ENCODE results near the gene HK1. TPM values are rescaled to one million over a fixed set of nuclear protein-coding genes. Genes with fewer than 3 reads are reported as not detected.
"Not testable (repeated sequence)": the region's sequence is repeated elsewhere in the genome, so short reads cannot be mapped to it uniquely, and the experiment has no call there.

Gene HK1
- total RNA-seq, 1 experiment from 2014 or later = 219 TPM

- H3K9me3 Mint-ChIP-seq = no peaks in the 10 kb centered on the region
- H3K36me3 Mint-ChIP-seq = peaks cover 4% of the 10 kb centered on the region; the same call in 1 of the 2 replicates
- ATAC-seq = no peak
- DNase-seq (ENCODE audit: low spot score) = no peak
- H3K27me3 Mint-ChIP-seq (ENCODE audit: low read depth) = no peaks in the 10 kb centered on the region
- ChIA-PET POLR2A (interaction anchor here (0.7 to 0.9 kb wide), 2 partner anchors 8 to 10 kb away, joined by 3 to 4 read pairs; no protein-coding TSS in a partner anchor), CTCF (interaction anchor here (1.1 to 1.2 kb wide), 3 partner anchors 15 to 79 kb away, joined by 3 to 4 read pairs (median 3); no protein-coding TSS in a partner anchor)
- TF ChIP-seq JUN (CRISPR knock-in tag; IDR thresholded peaks at IDR 0.05) (0 out of 2 replicates have a peak, but pooled peaks have one; percentile 5), PRDM15 (CRISPR knock-in tag; IDR thresholded peaks at IDR 0.05) (no peak)
- H3K4me1 Mint-ChIP-seq = peaks cover 98% of the 10 kb centered on the region
- H3K27ac Mint-ChIP-seq = peak overlapping the region; percentile 98
- H3K4me3 Mint-ChIP-seq = peak overlapping the region; percentile 18; the same call in 1 of the 2 replicates
Observed at GRCh38 chr10:69328380-69328735, 50.1 kb downstream of the HK1 start.

GRCh38 chr10:69328888-69329287 is 50.6 kb downstream of the HK1 start:
- H3K27ac Mint-ChIP-seq = peak overlapping the region; percentile 98
- POLR2A ChIA-PET = not testable (repeated sequence)

GRCh38 chr10:69329721-69330178 is 51.5 kb downstream of the HK1 start:
- ATAC-seq (peak; percentile 75), DNase-seq (ENCODE audit: low spot score) (peak; percentile 57)
- Mint-ChIP-seq H3K4me3 (peak overlapping the region; percentile 24), H3K9me3 (no peaks in the 10 kb centered on the region), H3K27ac (peak overlapping the region; percentile 98), H3K4me1 (peaks cover 99% of the 10 kb centered on the region), H3K27me3 (ENCODE audit: low read depth) (no peaks in the 10 kb centered on the region), H3K36me3 (peaks cover 4% of the 10 kb centered on the region; the same call in 1 of the 2 replicates)
- POLR2A ChIA-PET = interaction anchor here (1.1 kb wide), 1 partner anchor 13 kb away, joined by 3 read pairs; no protein-coding TSS in a partner anchor
- CTCF ChIA-PET = interaction anchor here (0.5 to 0.7 kb wide), 2 partner anchors 13 to 114 kb away, joined by 3 read pairs; no protein-coding TSS in a partner anchor
- TF ChIP-seq MLX (CRISPR knock-in tag; IDR thresholded peaks at IDR 0.05) (no peak), ZNF532 (CRISPR knock-in tag; IDR thresholded peaks at IDR 0.05; ENCODE audit: borderline replicate concordance) (no peak), OVOL2 (CRISPR knock-in tag; IDR thresholded peaks at IDR 0.05; ENCODE audit: borderline replicate concordance) (no peak), JUN (CRISPR knock-in tag; IDR thresholded peaks at IDR 0.05) (no peak), EMX1 (CRISPR knock-in tag; IDR thresholded peaks at IDR 0.05) (no peak), SMAD4 (CRISPR knock-in tag; IDR thresholded peaks at IDR 0.05) (no peak), ZBTB43 (CRISPR knock-in tag; IDR thresholded peaks at IDR 0.05) (0 out of 2 replicates have a peak, but pooled peaks have one; percentile 25), NFE2L1 (CRISPR knock-in tag; IDR thresholded peaks at IDR 0.05) (0 out of 2 replicates have a peak, but pooled peaks have one; percentile 61), TEAD4 (CRISPR knock-in tag; IDR thresholded peaks at IDR 0.05) (peak; percentile 36; the same call in 1 of the 2 replicates), ZNF425 (CRISPR knock-in tag; conservative IDR thresholded peaks at IDR 0.05) (no peak), NR2C2 (CRISPR knock-in tag; IDR thresholded peaks at IDR 0.05) (no peak), SOX15 (CRISPR knock-in tag; IDR thresholded peaks at IDR 0.05) (no peak), TP53 (CRISPR knock-in tag; IDR thresholded peaks at IDR 0.05) (peak; percentile 60; the same call in 1 of the 2 replicates), AR (CRISPR knock-in tag; IDR thresholded peaks at IDR 0.05) (0 out of 2 replicates have a peak, but pooled peaks have one; percentile 31)

More at GRCh38 chr10:69328888-69329287, 50.6 kb downstream of the HK1 start:
- Mint-ChIP-seq H3K4me3 (peak overlapping the region; percentile 32), H3K4me1 (peaks cover 98% of the 10 kb centered on the region)
- DNase-seq (ENCODE audit: low spot score); ATAC-seq; H3K9me3 Mint-ChIP-seq; H3K36me3 Mint-ChIP-seq; H3K27me3 Mint-ChIP-seq (ENCODE audit: low read depth): not testable (repeated sequence)
- CTCF ChIA-PET = interaction anchor here (0.7 kb wide), 1 partner anchor 12 kb away, joined by 3 read pairs; no protein-coding TSS in a partner anchor
